SKM-1 treated with dmso at 0.1 percent for 144 hours (cell line): ENCODE results near the gene MANF.

Experiments used
- DNase-seq: peaks from one replicate; lab custom pipeline; 2025; ENCODE audit not compliant: unreplicated experiment; lab: John Stamatoyannopoulos, UW

MANF gene

DNA sequence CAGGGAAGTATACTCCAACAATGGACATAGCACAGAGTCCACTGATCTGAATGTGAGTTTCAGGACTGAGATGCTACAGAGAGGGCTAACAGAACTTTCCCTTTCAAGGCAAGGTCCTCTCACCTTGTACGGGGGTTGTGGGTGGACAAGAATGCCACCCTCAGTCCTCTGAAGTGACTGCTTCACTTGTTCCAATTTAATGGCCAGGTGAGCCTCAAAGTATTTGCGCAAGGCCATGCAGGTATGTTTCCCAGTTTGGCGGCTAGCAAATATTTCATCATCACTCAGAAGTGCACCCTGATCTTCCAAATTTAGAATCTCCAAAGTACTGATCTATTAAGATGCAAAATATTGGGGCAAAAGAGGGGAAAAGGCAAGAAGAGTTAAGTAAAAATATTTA is 44.0 kb downstream of the MANF start:
- no peak for DNase-seq

DNA sequence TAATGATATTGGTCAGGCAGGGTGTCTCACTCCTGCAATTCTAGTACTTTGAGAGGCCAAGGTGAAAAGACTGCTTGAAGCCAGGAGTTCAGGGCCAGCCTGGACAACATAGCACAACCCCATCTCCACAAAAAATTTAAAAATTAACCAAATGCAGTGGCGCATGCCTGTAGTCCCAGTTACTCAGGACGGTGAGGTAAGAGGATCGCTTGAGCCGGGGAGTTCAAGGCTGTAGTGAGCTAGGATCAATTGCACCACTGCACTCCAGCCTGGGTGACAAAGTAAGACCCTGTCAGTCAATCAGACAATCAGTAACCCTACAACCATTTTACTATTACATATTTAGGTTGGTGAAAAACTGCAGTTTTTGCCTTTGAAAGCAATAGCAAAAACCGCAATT is 49.0 kb downstream of the MANF start:
- no peak for DNase-seq

DNA sequence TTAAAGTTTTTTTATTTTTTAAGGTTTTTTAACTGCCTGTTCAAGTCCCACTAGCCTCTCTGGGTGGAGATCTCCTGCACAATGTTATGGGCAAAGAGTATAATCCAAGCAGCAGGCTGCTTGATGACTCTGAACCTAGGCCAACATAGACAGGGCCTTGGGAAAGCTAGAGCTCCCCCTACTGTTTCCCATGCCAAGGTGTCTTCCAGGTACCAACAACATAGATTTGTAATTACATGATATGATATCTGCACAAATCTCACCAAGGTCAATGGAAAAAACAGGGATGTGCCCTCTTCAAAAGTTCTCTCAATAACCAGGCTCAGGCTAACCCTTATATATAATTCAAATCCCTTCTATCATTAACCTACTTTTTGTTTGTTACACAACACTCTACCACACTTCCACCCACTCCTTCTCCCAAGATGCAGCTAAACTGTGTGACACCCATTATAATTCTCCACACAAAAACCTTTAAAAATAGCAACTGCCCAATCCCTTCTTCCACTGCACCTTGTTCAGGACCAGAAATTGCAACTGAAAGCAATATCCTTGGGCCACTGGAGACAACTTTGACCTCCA is 49.7 kb downstream of the MANF start:
- DNase-seq, result peak; percentile 24

- DNase-seq, result no peak
These were observed 52.0 kb downstream of the MANF start for GRCh38 chr3:51436998-51437639.
